ENCODE measurements around the gene PIGC.
A peak's percentile ranks its signal among the peaks of the same experiment; 100 is the strongest.

PIGC gene

DNA sequence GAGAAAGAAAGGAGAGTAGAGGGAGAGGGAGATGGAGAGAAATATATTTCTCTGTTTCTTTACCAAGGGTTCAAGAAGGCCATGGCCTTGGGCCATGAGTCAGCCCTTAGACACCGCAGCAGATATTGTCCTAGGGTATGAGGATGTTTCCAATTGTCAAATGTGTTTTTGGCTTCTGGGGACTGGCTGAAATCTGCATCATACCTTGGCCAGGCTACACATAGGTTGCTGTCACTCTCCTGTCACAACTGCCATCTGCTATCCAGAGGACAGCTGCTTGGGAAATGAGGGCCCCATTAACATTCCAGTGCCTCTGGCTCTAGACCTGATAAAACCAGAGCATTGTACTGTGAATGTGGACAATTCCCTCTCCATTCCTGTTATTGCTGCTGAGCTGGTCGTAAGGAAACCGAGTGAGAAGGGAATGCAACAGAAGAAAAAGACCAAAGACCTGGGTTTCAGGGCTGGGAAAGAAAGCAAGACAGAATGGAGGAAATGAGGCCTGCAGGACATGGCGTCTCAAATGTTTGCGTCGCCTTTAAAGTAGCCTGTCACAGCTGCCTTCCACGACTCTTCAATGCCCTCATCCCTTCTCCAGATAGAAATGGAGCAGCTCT, 8.8 kb upstream of the PIGC start:
- TF ChIP-seq CTCF (IDR thresholded peaks at IDR 0.05; ENCODE audit: control insufficient read depth, insufficient read depth, low read depth, low read length, missing control alignments), result no peak
- DNase-seq (ENCODE audit: low read depth), result no peak
- no peak overlapping the region for H3K4me3 ChIP-seq (ENCODE audit: control insufficient read depth, low read depth, low read length)

- TF ChIP-seq CTCF (IDR thresholded peaks at IDR 0.05; ENCODE audit: control insufficient read depth, insufficient read depth, low read depth, low read length, missing control alignments), result no peak
- DNase-seq (ENCODE audit: low read depth), result no peak
- H3K4me3 ChIP-seq (ENCODE audit: control insufficient read depth, low read depth, low read length), result no peak overlapping the region
These were observed 7.2 kb upstream of the PIGC start for GRCh38 chr1:172451002-172451443.

GRCh38 chr1:172450524-172450885, 6.6 kb upstream of the PIGC start:
- TF ChIP-seq CTCF (IDR thresholded peaks at IDR 0.05; ENCODE audit: control insufficient read depth, insufficient read depth, low read depth, low read length, missing control alignments), result no peak
- no peak for DNase-seq (ENCODE audit: low read depth)
- H3K4me3 ChIP-seq (ENCODE audit: control insufficient read depth, low read depth, low read length), result no peak overlapping the region

DNA sequence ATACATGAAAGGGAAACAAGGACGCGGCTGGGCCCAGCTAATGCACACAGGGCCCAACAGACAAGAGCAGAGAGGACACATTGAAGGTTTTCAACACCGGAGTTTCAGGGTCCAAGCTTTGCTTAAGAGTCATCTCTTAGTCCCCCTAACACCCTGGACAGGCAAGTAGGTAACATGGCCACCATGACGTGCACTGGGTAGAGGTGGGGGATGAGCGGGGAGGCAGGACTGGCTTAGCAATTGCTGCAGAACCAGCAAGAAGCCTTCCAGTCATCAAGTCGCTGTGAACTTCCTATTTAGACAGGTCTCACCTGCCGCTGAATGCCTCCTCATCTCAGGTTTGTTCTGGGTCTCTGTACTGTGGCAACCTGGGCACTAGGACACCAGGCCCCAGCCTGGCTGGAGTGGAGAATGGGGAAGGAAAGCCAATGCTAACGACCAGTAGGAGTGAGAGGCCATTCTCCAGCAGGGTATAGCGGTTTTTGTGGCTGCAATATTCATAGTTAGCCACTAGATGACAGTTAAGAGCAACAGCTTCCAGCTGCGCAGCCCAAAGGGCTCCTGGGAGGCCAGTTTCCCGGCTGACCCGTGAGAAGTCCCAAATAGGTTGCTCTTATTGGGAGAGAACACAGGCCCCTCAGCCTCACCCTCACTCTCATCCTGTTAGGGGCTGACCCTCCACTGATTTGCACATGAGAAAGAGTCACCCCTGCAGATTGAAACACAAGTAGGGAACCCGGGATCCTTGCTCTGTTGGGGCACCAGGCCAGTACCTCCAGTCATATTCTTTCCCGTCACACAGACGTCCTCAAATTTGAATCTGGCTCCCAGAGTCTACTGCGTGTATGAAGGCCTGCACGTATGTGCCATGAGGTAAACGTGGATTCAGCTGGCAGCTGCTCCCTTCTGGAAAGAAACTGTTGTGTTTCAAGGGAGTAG, 6.0 kb upstream of the PIGC start:
- H3K4me3 ChIP-seq (ENCODE audit: control insufficient read depth, low read depth, low read length), result no peak overlapping the region
- TF ChIP-seq CTCF (IDR thresholded peaks at IDR 0.05; ENCODE audit: control insufficient read depth, insufficient read depth, low read depth, low read length, missing control alignments), result peak; percentile 90
- DNase-seq (ENCODE audit: low read depth), result no peak

GRCh38 chr1:172448995-172449584, 5.2 kb upstream of the PIGC start:
- no peak for TF ChIP-seq CTCF (IDR thresholded peaks at IDR 0.05; ENCODE audit: control insufficient read depth, insufficient read depth, low read depth, low read length, missing control alignments)
- DNase-seq (ENCODE audit: low read depth), result no peak
- H3K4me3 ChIP-seq (ENCODE audit: control insufficient read depth, low read depth, low read length), result no peak overlapping the region

- TF ChIP-seq CTCF (IDR thresholded peaks at IDR 0.05; ENCODE audit: control insufficient read depth, insufficient read depth, low read depth, low read length, missing control alignments), result no peak
- H3K4me3 ChIP-seq (ENCODE audit: control insufficient read depth, low read depth, low read length), result no peak overlapping the region
- DNase-seq (ENCODE audit: low read depth), result no peak
These were observed 3.8 kb upstream of the PIGC start for GRCh38 chr1:172447641-172448040.

Data from AG09309 (cell line).